ENCODE data around the gene CNOT4.

GRCh38 chr7:135552148-135552547, 42.2 kb upstream of the CNOT4 start:
- TF ChIP-seq CTCF (IDR thresholded peaks at IDR 0.05; ENCODE audit: low read depth, low read length): no peak
- no peak for TF ChIP-seq POLR2A (IDR thresholded peaks at IDR 0.05; ENCODE audit: extremely low read depth, insufficient read length)
